Medulla oblongata (tissue), 1 donor: ENCODE results near the gene NT5C.

ENCODE experiments used
- DNase-seq: peaks from one replicate; pipeline ENCODE4 v3.0.0-alpha.2; 2015; ENCODE audit errors: extremely low spot score

Gene NT5C

DNA sequence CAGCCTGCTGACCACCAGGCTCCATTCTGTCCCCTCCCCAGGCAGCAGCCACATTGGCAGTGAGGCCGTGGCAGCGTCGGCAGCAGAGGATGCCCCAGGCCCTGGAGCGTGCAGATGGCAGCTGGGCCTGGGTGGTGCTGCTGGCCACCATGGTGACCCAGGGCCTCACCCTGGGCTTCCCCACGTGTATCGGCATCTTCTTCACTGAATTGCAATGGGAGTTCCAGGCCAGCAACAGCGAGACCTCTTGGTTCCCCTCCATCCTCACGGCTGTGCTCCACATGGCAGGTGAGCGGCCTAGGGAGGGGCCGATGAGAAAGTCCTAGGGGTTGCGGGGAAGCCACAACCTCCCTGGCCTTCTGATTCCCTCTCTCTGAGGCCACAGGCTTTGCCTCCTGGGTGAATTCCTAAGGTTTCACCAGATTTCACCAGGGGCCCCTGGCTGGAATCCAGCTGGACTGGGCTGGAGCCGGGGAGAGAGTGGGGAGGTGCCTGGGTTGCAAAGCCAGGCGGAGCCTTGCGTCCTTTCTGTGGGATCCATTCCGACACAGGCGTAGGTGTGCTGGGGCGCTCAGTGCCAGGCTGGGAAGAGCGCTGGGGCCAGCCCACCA, 37.9 kb downstream of the NT5C start:
- no peak for DNase-seq

DNA sequence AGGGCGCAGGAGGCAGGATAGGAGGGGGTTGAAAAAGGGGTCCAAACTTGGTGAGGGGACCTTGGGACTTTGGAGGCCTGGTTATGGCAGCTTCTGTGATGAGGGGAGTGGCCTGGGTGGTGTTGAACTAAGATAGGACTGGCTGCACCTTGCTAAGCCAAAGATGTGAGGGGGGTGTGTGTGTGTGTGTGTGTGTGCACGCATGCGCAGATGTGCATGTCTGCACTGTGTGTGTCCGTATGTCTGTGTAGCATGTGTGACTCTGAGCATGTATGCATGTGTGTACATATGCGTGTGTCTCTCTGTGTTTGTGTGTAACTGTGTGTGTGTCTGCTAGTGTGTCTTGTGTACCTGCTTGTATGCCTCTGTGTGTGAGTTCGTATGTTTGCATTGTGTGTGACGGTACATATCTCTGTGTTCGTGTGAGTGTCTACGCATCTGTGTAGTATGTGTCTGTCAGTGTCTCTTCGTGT, 39.7 kb downstream of the NT5C start:
- DNase-seq = no peak

DNA sequence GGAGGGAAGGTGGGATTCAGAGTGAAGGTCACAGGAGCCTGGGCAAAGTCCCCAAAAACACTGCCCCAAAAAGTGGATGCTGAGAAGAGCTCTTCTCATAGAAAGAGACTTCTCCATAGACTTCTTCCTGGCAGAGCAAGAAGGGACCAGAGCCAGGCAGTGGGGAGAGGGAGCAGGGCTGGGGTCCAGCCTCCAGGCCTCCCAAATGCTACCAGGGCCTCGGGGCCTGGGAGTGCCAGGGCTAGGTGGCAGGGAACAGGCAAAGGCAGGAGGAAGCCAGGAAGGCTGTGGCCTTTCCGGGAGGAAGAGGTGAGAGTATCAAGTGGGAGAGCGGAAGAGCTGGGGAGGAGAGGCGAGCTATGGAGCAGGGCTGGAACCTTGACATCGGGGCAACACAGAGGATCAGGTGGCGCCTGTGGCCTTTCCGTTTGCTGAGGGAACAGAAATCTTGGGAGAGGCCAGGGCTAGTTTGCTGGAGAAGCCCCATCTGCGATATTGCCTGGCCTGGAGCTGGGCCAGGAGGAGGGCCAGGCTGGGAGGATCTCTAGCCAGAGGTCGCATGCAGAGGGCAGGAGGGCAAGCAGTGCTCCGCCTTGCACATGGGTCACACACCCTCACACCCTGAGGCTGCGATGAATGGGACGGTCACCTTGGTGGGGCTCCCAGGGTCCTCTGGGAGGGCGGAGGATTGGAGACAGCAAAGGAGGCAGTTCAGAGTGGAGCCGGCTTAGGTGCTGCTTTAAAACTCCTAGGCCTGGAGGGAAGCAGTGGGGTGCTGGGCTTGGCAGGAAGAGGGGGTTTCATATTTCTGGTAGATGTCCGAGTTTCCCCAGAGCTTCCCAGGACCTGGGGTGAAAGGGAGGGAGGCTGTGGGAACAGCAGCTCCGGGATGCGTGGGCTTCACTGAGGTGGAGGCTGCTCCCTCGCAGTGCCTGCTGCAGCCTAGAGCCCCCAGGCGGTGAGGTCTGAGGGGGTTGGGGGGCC, 40.4 kb downstream of the NT5C start:
- DNase-seq = no peak

DNA sequence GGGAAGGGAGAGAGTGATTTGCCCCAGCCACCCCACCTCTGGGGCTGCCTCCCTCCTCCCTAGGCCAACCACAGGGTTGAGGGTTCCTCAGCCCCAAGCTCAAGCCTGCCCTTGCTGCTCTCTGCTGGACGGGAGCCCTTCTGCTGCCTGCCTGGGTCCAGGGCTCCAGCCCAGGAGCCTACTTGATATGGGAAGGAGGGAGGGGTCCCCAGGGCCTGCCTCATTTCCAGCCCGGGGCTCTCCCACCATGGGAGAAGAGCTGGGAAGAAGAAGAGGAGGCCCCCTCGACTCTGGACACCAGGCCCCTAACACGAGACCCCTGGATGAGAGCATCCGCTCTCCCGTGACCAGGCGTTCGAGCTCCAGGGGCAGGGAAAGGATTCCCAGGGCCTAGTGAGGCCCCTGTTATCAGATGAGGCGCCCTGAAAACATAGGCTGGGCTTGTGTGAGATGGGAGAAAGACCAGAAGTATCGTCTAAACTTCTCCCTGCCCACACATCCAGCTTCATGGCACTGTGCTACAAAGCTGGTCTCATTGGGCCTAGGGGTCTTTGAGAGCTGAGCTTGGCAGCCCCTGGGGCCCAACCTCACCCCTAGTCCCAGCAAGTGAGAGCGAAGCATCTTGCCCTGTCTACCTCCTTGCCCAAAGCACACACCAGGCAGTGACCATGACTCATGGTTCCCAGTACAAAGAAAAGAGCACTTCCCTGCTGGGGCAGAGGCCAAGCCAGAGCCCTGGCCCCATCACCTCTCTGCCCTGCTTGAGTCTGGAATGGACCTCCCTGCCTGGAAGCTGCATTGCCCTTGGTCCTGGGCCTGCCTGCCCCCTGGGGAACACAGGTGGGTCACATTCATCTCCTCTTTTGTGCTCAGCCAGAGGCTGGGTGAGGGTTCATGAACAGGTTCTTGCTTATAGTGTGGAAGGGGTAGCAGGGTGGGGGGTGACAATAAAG, 42.8 kb downstream of the NT5C start:
- no peak for DNase-seq

DNA sequence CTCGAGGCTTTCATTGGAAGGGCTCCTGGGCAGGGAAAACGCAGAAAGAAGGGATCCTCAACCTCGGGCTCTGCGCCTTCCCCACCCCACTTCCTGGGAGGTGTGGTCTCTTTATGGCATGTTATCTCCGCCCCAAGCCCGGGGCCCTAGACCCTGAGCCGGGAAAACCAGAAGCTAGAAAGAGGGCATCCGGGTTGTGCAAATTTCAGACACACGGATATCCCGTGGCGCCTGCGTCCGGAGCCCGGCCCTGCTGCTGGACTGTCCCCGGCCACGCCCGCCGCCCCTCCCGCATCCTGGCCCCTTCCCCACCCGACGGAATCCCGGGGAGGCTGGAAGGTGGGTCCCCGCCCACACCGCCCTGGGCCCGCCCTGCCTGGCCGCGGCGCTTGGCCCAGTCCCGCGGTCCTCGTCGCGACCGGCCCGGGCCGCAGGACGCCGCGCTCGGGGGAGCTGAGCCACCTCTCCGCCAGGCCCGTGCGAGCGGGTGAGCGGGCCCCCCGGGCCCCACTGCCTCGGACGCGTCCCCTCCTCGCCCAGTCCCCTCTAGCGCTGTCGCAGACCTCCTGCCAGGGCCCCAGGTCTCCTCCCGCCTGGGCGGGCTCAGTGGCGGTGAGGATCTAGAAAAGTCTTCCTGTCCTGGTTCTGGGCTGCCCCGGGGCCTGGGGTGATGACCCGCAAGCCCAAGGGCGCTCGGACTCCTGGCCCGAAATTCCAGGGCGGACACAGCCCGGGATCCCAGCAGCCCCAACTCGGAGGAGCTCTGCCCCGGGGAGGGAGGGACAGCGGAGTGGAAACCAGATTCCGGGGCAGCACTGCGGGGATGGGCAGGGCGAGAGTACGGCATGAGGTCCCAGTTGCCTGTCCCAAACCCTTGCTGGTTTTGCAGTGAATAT, 43.7 kb downstream of the NT5C start, which contains the start of gene SLC16A5:
Gene SLC16A5 (plus strand): TSS at position 397 of the 896 bp plus-strand sequence. CDS start 5,683 bp downstream, outside the sequence.
- DNase-seq = peak; percentile 47

DNA sequence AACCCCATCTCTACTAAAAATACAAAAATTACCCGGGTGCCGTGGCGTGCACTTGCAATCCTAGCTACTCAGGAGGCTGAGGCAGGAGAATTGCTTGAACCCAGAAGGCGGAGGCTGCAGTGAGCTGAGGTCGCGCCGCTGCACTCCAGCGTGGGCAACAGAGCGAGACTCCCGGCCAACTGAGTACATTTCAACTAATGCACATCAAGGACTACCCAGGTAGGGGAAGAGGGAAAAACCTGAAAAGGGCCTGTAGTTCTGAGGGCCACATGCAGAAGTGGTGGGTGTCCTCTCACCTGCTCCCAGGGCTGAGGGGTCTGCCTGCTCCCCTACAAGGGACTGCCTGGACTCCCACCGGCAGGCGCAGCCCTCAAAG, 44.4 kb downstream of the NT5C start:
- no peak for DNase-seq

DNA sequence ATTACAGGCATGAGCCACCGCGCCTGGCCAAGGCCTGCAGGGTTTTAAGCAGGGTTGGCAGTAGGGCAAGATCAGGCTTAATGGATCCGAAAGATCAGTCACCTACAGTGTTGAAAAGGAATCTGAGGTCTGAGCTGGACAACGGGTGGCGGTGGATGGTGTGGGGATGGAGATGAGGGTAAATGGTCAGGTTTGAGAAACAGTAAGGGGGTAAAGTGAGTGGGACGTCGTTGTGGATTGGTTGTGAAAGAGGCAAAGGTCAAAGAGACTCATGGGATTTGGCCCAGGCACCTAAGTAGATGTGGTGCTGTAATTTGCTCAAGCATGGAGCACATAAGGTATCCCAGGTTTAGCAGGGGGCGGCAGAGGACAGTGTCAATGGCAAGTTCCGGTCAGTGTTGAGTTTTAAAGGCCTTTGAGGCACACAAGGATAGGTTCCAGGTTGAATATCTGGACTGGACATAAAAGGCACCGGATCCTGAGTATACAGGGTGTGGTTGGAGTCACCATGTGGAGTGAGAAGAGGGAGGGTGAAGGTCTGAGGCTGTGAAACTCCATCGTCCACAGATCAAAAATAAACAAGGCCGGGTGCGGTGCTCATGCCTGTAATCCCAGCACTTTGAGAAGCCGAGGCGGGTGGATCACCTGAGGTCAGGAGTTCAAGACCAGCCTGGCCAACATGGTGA, 44.9 kb downstream of the NT5C start:
- DNase-seq = no peak

DNA sequence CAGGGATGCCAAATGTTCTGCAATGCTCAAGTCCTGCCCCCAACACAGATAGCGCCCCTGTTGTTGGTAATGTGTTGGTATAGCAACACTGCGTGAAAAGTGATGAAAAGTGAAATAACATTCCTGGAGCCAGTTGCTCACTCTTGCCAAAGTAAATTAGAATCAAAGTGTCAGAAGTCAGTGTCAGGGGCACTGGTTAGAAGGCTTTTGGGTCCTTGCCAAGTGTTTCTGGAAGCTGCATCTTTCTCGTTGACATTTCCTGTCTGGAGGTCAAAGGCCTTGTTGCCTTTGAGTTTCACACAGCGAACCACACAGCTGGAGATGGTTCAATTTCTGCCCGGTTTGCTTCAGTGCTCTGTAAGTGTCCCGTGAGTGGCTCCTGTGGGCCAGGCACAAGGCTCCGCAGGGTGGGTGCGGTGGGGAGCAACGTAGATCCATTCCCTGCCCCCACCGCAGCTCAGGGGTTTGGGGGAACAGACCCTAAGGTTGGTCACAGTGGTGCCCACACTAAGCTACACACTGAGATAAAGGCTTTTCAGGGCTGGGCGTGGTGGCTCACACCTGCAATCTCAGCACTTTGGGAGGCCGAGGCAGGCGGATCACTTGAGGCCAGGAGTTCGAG, 47.4 kb downstream of the NT5C start:
- DNase-seq = no peak

DNA sequence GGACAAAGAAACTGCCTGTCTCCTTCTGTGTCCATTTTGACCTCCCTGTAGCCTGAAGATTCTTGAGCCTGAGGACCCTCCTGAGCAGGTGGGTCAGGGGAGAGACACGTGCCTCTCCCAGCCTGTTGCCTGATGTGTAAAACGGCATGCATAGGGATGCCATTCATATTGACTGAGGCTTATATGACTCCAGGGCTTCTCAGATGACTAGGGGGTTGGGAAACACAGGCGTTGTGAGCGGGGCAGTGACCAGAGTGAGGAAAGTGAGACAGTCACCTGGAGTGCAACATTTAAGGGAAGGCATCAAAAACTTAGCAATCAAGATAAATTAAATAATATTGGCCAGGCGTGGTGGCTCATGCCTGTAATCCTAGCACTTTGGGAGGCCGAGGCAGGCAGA, 48.9 kb downstream of the NT5C start:
- DNase-seq = no peak

DNA sequence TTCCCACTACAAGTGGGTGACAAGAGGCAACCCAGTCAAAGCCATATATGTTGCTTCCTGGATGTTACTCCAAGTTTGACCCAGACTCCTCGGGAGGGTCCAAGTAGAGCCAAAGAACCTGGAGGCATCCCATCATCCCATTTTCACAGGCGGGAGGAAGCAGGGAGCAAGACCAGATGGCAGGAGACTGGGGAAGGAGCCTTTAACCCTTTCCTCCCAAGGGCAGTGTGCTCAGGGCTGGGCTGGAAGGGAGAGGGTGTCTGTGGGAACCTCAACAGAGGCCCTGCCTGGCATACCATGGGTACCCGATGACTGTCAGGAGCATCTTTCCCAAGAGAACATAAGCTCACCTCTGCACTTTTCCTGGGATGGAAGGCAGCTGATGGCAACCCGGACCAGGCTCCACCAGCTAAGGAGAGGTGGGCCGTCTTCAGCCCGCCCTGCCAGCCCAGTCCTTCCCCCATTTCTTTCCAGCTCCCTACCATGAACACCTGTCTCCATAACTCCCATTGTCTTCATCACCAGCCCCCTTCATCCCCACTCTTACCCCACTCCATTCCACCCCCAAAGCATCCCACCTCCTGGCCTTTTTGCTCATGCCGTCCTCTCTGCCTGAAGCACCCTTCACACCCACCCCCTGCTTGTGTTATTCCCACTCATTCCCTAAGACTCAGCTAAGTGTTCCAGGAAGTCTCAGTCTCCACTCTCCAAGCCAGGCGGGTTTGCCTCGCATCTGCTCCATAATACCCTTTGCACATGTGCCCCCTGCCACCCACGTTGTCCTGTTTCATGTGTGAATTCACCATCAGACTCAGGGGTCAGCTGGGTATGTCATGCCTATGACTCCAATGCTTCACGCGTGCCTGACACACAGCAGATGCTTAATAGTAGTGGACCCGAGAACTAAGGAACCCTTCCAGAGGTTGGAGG, 49.7 kb downstream of the NT5C start:
- no peak for DNase-seq
